ENCODE data around the gene ECM2.

The ECM2 gene

GRCh38 chr9:92527832-92528521 is 7.8 kb downstream of the ECM2 start:
- no peak for DNase-seq (ENCODE audit: low read depth)

- DNase-seq (ENCODE audit: low read depth), result no peak
Observed at GRCh38 chr9:92527291-92527828, 8.4 kb downstream of the ECM2 start.

- no peak for DNase-seq (ENCODE audit: low read depth)
Observed at GRCh38 chr9:92525306-92525705, 10.5 kb downstream of the ECM2 start.

- no peak for DNase-seq (ENCODE audit: low read depth)
Observed at GRCh38 chr9:92524881-92525280, 10.9 kb downstream of the ECM2 start.

- DNase-seq (ENCODE audit: low read depth), result no peak
Observed at GRCh38 chr9:92522983-92523970, 12.5 kb downstream of the ECM2 start.

- no peak for DNase-seq (ENCODE audit: low read depth)
Observed at GRCh38 chr9:92520837-92521236, 15.0 kb downstream of the ECM2 start.

- DNase-seq (ENCODE audit: low read depth), result no peak
Observed at GRCh38 chr9:92518199-92518598, 17.6 kb downstream of the ECM2 start.

- DNase-seq (ENCODE audit: low read depth), result no peak
Observed at GRCh38 chr9:92517046-92517445, 18.7 kb downstream of the ECM2 start.

- no peak for DNase-seq (ENCODE audit: low read depth)
Observed at GRCh38 chr9:92516521-92516920, 19.3 kb downstream of the ECM2 start.

- no peak for DNase-seq (ENCODE audit: low read depth)
Observed at GRCh38 chr9:92514635-92515034, 21.2 kb downstream of the ECM2 start.

GRCh38 chr9:92513349-92513748 is 22.4 kb downstream of the ECM2 start:
- DNase-seq (ENCODE audit: low read depth), result no peak

- no peak for DNase-seq (ENCODE audit: low read depth)
Observed at GRCh38 chr9:92512622-92513021, 23.2 kb downstream of the ECM2 start.

- no peak for DNase-seq (ENCODE audit: low read depth)
Observed at GRCh38 chr9:92510747-92511146, 25.0 kb downstream of the ECM2 start.

GRCh38 chr9:92509050-92509449 is 26.7 kb downstream of the ECM2 start:
- no peak for DNase-seq (ENCODE audit: low read depth)

GRCh38 chr9:92508018-92508820 is 27.6 kb downstream of the ECM2 start:
- DNase-seq (ENCODE audit: low read depth), result no peak

GRCh38 chr9:92507496-92507895 is 28.3 kb downstream of the ECM2 start:
- no peak for DNase-seq (ENCODE audit: low read depth)

GRCh38 chr9:92507005-92507404 is 28.8 kb downstream of the ECM2 start:
- DNase-seq (ENCODE audit: low read depth), result no peak

- DNase-seq (ENCODE audit: low read depth), result no peak
Observed at GRCh38 chr9:92506184-92506857, 29.5 kb downstream of the ECM2 start.

- no peak for DNase-seq (ENCODE audit: low read depth)
Observed at GRCh38 chr9:92504881-92505280, 30.9 kb downstream of the ECM2 start.

- DNase-seq (ENCODE audit: low read depth), result no peak
Observed at GRCh38 chr9:92503156-92503555, 32.6 kb downstream of the ECM2 start.

GRCh38 chr9:92501671-92502393 is 34.0 kb downstream of the ECM2 start:
- DNase-seq (ENCODE audit: low read depth), result no peak
